ENCODE results near the gene CORO7.

DNA sequence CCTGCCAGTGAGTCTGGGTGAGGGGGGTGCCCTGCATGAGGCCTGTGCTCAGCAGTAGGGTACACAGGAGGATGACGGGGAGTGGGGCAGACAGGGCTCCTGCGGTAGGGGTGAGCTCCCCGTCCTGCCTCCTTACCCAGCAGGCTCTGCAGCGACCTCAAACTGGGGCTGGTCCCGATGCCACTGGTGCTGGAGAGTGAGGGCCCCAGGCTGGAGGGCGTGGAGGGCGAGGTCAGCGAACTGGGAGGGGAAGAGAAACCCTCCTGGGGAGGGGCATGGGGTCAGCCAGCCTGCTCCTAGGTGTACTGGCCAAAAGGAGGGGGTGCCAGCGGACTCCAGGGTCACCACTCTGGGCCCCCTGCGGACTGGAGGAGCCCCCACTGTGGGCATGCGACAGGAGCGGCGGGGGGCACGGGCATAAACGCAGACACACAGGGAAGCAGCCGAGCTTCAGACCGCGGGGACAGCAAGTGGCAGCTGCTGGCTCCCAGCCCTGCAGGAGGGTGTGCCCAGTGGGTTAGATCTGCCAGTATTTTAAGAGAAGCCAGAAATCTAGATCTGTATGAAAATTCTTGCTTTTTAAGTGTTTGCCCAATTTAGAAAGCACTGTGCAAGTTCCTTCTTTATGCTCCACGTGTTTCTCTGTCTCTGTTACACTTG is 53.8 kb downstream of the CORO7 start:
- TF ChIP-seq, protein P1, sequence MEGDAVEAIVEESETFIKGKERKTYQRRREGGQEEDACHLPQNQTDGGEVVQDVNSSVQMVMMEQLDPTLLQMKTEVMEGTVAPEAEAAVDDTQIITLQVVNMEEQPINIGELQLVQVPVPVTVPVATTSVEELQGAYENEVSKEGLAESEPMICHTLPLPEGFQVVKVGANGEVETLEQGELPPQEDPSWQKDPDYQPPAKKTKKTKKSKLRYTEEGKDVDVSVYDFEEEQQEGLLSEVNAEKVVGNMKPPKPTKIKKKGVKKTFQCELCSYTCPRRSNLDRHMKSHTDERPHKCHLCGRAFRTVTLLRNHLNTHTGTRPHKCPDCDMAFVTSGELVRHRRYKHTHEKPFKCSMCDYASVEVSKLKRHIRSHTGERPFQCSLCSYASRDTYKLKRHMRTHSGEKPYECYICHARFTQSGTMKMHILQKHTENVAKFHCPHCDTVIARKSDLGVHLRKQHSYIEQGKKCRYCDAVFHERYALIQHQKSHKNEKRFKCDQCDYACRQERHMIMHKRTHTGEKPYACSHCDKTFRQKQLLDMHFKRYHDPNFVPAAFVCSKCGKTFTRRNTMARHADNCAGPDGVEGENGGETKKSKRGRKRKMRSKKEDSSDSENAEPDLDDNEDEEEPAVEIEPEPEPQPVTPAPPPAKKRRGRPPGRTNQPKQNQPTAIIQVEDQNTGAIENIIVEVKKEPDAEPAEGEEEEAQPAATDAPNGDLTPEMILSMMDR (conservative IDR thresholded peaks at IDR 0.05) = no peak
- no peak for TF ChIP-seq EZH2 (IDR thresholded peaks at IDR 0.05; ENCODE audit: low read depth)

Data from PC-9 (cell line).